HAP-1 (cell line): ENCODE measurements around the gene SSR4.
A peak's percentile ranks its signal among the peaks of the same experiment; 100 is the strongest.

ENCODE experiments used
- DNase-seq, 2 experiments: peaks; one replicate each; pipeline ENCODE4 v3.0.0-alpha.2; 2016 to 2020; ENCODE audit warnings: low spot score in 2 of 2
- H3K27me3 ChIP-seq: fragments of 250-450 bp; sonication (Bioruptor Pico); 2 replicates; pipeline ENCODE4 v1.5.1; 2020; ENCODE audit warnings: low read depth, mild to moderate bottlenecking, moderate library complexity
- H3K36me3 ChIP-seq: fragments of 250-450 bp; sonication (Bioruptor Pico); replicated peaks from 2 replicates; pipeline ENCODE4 v1.5.1; 2020; ENCODE audit warnings: mild to moderate bottlenecking
- H3K4me1 ChIP-seq: fragments of 250-450 bp; sonication (Bioruptor Pico); 2 replicates; pipeline ENCODE4 v1.5.1; 2020; ENCODE audit warnings: mild to moderate bottlenecking
- H3K4me3 ChIP-seq: fragments of 250-450 bp; sonication (Bioruptor Pico); 2 replicates; pipeline ENCODE4 v1.5.1; 2020; ENCODE audit warnings: mild to moderate bottlenecking, moderate library complexity
- H3K9me3 ChIP-seq: fragments of 250-450 bp; sonication (Bioruptor Pico); 2 replicates; pipeline ENCODE4 v1.5.1; 2020; ENCODE audit warnings: mild to moderate bottlenecking, moderate library complexity
- in situ Hi-C: fragments of 300-500 bp; cut with MboI; formaldehyde crosslinking; loops from 3 replicates; pipeline ENCODE4 v1.14.3; 2020; ENCODE audit warnings: low sequenced_read_pairs, inconsistent platforms, mixed read lengths

SSR4 gene

GRCh38 chrX:153781428-153782047 is 12.9 kb upstream of the SSR4 start:
- no peak for DNase-seq
- in situ Hi-C loops = no loop called here
- Histone ChIP-seq H3K36me3 (peaks cover 15% of the 10 kb centered on the region), H3K27me3 (no peaks in the 10 kb centered on the region), H3K4me1 (peaks cover 4% of the 10 kb centered on the region), H3K4me3 (no peak overlapping the region), H3K9me3 (no peaks in the 10 kb centered on the region)

- DNase-seq = peak in 1 of 2 experiments; percentile 36
- no peak overlapping the region for H3K4me3 ChIP-seq
- no peaks in the 10 kb centered on the region for H3K9me3 ChIP-seq
- in situ Hi-C loops = no loop called here
- no peaks in the 10 kb centered on the region for H3K4me1 ChIP-seq
- H3K27me3 ChIP-seq = no peaks in the 10 kb centered on the region
- H3K36me3 ChIP-seq = peaks cover 23% of the 10 kb centered on the region
Observed at GRCh38 chrX:153782313-153782712, 12.2 kb upstream of the SSR4 start.

DNA sequence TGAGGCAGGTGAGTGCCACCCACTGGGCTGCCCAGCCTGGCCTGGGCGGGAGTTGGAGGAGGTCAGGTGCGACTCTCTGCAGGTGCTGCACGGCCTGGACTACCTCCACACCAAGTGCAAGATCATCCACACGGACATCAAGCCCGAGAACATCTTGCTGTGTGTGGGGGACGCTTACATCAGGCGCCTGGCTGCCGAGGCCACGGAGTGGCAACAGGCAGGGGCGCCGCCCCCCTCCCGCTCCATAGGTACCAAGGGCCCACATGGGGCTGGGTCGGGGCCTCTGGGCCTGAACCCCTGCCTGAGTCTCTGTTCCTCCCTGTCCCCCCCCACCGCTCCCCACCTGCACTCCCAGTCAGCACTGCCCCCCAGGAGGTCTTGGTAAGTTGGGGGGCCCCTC is 11.6 kb upstream of the SSR4 start:
- Histone ChIP-seq H3K4me3 (no peak overlapping the region), H3K27me3 (no peaks in the 10 kb centered on the region), H3K4me1 (no peaks in the 10 kb centered on the region), H3K9me3 (no peaks in the 10 kb centered on the region), H3K36me3 (peaks cover 27% of the 10 kb centered on the region)
- DNase-seq = no peak
- in situ Hi-C loops = no loop called here

DNA sequence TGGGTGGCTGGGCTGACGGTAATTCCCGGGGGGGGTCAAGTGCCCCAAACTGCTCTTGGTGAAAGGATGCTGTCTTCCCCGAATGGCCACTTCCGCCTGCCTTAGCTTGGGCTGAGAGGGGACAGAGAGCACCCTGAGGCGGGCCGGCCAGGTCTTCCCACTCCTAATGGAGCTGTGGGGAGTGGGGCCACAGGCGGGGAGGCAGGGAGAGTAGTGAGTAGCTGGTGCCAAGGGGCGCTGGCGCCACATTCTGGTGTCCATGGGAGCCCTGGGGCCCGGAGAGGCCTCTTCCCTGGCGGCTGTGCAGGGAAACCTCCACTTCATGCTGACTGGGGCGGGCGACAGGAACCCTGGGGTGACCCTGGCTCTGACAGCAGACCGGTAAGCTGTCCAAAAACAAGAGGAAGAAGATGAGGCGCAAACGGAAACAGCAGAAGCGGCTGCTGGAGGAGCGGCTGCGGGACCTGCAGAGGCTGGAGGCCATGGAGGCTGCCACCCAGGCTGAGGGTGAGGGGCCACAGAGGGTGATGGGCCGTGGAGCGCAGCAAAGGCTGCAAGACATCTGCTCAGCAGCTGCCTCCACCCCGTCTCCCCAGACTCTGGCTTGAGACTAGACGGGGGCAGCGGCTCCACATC is 11.0 kb upstream of the SSR4 start:
- no peaks in the 10 kb centered on the region for H3K4me1 ChIP-seq
- no peaks in the 10 kb centered on the region for H3K27me3 ChIP-seq
- no peak overlapping the region for H3K4me3 ChIP-seq
- no peaks in the 10 kb centered on the region for H3K9me3 ChIP-seq
- DNase-seq = no peak
- H3K36me3 ChIP-seq = peaks cover 33% of the 10 kb centered on the region
- in situ Hi-C loops = no loop called here

DNA sequence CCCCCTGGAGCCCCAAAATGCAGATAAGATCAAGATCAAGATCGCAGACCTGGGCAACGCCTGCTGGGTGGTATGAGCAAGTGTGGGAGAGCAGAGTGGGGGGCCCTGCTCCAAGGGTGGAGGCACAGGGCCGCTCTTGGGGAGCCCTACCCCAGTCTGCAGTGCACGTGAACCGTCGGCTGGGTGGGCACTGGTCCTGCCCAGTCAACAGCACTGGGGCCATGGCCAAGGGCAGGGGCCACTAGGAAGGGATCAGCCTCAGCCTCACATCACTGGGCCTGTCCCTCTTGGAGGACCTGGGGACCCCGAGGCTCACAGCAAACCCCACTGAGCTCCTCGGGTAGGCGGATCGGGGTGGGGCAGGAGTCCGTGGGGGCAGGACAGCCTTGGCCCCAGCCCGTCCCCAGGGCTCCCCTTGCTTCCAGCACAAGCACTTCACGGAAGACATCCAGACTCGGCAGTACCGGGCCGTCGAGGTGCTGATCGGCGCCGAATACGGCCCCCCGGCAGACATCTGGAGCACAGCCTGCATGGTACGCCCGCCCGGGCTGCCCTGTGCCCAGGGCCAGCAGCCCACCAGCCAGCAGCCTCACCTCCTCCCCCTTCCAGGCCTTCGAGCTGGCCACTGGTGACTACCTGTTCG is 10.0 kb upstream of the SSR4 start:
- Histone ChIP-seq H3K9me3 (no peaks in the 10 kb centered on the region), H3K4me3 (no peak overlapping the region), H3K36me3 (peaks cover 36% of the 10 kb centered on the region), H3K4me1 (no peaks in the 10 kb centered on the region), H3K27me3 (no peaks in the 10 kb centered on the region)
- DNase-seq = no peak
- in situ Hi-C loops = no loop called here

DNA sequence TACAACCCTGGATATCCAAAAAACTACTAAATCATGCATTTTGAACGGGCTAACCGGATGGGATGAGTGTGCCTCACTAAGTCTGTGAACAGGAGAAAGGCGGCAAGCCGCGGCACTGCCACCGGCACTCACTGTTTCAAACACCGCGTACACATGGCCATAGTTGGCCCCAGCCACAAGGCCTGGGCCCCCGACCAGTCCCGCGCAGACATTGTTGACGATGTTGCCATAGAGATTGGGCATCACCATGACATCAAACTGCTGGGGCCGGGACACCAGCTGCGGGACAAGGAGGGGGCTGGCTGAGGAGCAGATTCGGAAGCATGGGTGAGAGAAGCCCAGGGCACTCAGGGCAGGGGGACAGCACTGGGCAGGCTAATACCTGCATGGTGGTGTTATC is 7.8 kb upstream of the SSR4 start:
- in situ Hi-C loops = no loop called here
- no peak for DNase-seq

DNA sequence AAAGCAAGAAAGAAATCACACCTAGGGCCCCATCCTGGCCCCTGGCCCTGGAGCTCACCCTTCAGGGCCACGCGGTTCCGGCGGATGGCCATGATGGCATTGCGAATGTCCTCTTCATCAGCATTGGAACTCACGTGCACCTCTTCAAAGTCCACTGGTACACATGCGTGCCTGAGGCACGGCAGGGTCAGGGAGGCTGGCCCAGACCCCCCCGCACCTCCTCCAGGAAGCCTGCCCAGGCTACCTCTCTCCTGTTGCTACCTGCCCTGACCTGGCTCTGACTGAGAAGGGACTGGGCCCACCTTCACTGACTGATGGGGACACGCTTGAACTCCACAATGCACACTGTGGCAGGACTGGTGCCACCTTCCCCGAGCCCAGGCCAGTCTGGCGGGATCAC is 4.8 kb upstream of the SSR4 start:
- in situ Hi-C loops = no loop called here
- H3K4me3 ChIP-seq = no peak overlapping the region
- no peak for DNase-seq
- no peaks in the 10 kb centered on the region for H3K9me3 ChIP-seq
- H3K27me3 ChIP-seq = no peaks in the 10 kb centered on the region
- peaks cover 48% of the 10 kb centered on the region for H3K36me3 ChIP-seq
- peaks cover 7% of the 10 kb centered on the region for H3K4me1 ChIP-seq

More for the DNA sequence above, 7.8 kb upstream of the SSR4 start:
- H3K27me3 ChIP-seq = no peaks in the 10 kb centered on the region
- H3K4me3 ChIP-seq = no peak overlapping the region
- H3K36me3 ChIP-seq = peaks cover 41% of the 10 kb centered on the region
- H3K4me1 ChIP-seq = no peaks in the 10 kb centered on the region
- no peaks in the 10 kb centered on the region for H3K9me3 ChIP-seq

DNA sequence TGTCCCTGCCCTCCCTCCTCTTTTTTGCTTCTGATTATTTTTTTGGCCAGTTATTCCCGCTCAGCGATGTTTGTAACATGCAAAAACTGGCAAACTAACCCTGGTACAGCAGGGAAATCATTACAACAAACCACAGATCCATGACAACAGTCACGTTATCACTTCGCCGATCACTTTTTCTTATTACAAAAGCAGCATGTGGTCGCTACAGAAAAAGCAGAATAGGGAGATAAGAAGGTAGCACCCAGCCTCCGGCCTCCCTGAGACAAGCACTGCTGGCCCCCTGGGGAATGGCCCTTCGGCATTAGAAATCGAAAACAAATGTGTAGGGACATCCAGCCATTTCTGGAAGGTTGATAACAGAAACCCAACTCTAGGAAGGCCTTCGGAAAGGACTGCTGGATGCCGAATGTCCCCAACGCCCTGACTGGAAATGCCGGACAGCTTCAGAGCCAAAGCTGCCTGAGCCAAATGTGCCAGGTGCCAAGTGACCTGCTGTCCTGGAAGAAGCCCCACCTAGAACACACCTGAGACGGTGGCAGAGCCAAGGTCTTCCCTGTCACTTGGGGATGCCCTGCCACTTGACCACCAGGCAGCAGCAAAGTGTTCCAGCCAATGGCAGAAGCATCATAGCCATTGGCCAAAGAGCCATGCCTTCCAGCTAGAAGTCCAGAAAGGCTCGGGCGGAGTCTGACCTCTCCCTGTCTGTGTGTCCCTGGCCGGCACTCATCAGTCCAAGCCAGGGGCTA is 3.2 kb upstream of the SSR4 start:
- DNase-seq = no peak
- Histone ChIP-seq H3K4me1 (peaks cover 13% of the 10 kb centered on the region), H3K27me3 (no peaks in the 10 kb centered on the region), H3K4me3 (no peak overlapping the region), H3K36me3 (peaks cover 49% of the 10 kb centered on the region), H3K9me3 (no peaks in the 10 kb centered on the region)
- in situ Hi-C loops = no loop called here

GRCh38 chrX:153792368-153792767 is 2.1 kb upstream of the SSR4 start:
- no peaks in the 10 kb centered on the region for H3K27me3 ChIP-seq
- in situ Hi-C loops = no loop called here
- H3K9me3 ChIP-seq = no peaks in the 10 kb centered on the region
- H3K4me1 ChIP-seq = peaks cover 14% of the 10 kb centered on the region
- no peak overlapping the region for H3K4me3 ChIP-seq
- no peak for DNase-seq
- H3K36me3 ChIP-seq = peaks cover 49% of the 10 kb centered on the region

DNA sequence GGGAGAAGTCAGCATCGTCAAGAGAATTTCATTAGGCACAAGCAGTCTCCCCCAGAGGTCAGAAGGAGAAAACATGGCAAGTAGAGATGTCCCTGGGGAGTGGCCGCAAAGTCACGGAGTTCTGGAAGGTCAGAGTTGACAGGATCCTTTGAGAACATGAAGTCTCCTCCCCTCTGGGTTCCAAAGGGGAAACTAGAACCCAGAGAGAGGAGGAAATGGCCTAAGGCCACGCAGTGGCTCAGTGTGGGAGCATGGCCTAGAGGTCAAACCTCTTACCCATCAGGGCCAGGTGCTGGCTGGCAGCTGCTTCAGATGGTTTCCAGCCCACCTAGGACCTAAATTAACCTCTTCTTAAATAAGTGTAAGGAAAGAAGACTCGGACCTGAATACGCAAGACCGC is 1.2 kb upstream of the SSR4 start:
- no peaks in the 10 kb centered on the region for H3K27me3 ChIP-seq
- in situ Hi-C loops = no loop called here
- H3K36me3 ChIP-seq = peaks cover 49% of the 10 kb centered on the region
- peak overlapping the region; percentile 100 for H3K4me3 ChIP-seq
- no peaks in the 10 kb centered on the region for H3K9me3 ChIP-seq
- peak in 1 of 2 experiments; percentile 47 for DNase-seq
- peaks cover 14% of the 10 kb centered on the region for H3K4me1 ChIP-seq

GRCh38 chrX:153794897-153795816 is 689 bp downstream of the SSR4 start:
- Histone ChIP-seq H3K9me3 (no peaks in the 10 kb centered on the region), H3K4me3 (peak overlapping the region; percentile 100), H3K36me3 (peaks cover 52% of the 10 kb centered on the region), H3K27me3 (no peaks in the 10 kb centered on the region), H3K4me1 (peaks cover 14% of the 10 kb centered on the region)
- in situ Hi-C loops = no loop called here
- no peak for DNase-seq

DNA sequence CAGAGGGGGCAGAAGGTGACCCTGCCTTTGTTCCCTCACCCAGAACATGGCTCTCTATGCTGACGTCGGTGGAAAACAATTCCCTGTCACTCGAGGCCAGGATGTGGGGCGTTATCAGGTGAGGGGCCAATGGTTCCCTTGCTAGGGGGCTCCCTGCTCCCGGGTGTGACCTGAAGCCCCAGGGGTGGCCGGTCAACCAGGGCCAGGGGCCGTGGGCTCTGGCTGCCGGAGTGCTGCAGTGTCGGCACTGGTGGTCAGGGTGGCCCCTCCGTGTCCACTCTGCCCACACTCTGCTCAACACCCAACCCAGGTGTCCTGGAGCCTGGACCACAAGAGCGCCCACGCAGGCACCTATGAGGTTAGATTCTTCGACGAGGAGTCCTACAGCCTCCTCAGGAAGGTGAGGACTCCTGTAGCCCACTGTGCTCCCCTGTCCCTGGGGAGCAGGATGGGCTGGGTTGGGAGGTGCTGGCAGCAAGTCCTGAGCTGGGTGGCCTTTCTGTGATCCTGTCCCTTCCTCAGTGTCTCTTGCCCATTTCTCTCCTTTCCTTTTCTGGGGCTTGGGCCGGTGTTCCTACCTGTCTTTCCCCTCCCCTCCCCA is 3.0 kb downstream of the SSR4 start:
- in situ Hi-C loops = no loop called here

GRCh38 chrX:153799326-153799725 is 4.9 kb downstream of the SSR4 start:
- Histone ChIP-seq H3K4me3 (no peak overlapping the region), H3K4me1 (peaks cover 7% of the 10 kb centered on the region), H3K36me3 (peaks cover 44% of the 10 kb centered on the region), H3K27me3 (no peaks in the 10 kb centered on the region), H3K9me3 (no peaks in the 10 kb centered on the region)
- in situ Hi-C loops = no loop called here
- no peak for DNase-seq

More for the DNA sequence above, 3.0 kb downstream of the SSR4 start:
- H3K36me3 ChIP-seq = peaks cover 47% of the 10 kb centered on the region
- no peaks in the 10 kb centered on the region for H3K9me3 ChIP-seq
- H3K4me1 ChIP-seq = peaks cover 14% of the 10 kb centered on the region
- no peaks in the 10 kb centered on the region for H3K27me3 ChIP-seq
- H3K4me3 ChIP-seq = no peak overlapping the region
- DNase-seq = no peak
